GM21529 (cell line): ENCODE data around the gene NPAS3.

Experiments
- ATAC-seq: cut with Tn5 transposase; IDR thresholded peaks from one replicate; pipeline ENCODE4 v1.9.1; 2021; ENCODE audit not compliant: unreplicated experiment

The NPAS3 gene

DNA sequence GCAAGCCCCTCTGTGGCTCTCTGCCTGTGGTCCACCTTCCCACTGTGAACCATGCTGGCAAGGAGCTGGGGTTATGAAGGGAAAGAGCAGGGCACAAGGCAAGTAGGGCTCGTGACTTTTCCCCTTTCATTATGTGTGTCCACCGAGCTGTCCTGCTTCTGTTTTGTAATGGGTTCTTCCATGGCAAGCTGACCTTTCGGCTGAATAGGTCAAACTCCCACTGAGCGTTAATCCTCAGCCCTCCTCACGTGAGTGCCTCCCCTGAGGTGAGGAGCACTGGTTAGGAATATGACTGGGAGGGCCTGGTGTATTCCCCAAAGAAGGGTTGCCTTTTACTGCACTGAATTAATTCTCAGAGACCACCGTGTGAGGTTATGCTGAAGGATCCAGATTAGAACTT is 424.3 kb downstream of the NPAS3 start:
- ATAC-seq = no peak

DNA sequence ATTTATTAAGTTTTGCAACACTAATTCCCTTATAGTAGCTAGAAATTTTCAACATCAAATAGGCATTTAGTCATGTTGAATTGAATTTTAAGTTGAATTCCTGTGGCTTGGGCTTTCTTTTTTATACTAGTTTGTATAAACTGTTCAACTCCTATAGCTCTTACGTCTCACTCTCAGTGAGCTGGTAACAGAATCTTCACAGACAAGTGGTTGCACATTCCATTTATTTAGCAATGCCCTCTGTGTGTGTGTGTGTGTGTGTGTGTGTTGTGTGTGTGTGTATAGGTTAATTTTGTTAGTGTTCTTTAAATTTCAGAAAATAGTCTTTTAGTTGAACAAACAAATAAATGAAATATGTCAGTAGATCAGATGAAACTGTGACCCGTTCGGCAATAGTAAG is 425.0 kb downstream of the NPAS3 start:
- ATAC-seq = no peak

DNA sequence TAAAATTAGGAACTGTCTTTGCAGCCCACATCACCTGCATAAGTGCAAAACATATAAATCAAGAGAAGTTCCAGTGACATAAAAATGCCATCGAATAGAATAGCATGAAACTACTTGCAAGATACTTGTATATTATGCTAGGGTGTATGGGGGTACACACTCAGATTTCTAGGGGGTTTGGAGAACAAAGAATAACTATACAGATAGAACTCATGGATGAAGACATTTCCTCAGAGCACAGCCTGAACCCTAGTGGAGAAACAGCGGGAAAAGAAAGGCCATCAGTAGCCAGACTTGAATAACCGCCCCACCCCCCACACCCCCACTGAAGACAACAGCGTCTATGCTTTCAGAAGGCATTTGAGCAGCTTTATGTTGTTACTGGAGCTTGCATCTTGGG is 425.8 kb downstream of the NPAS3 start:
- ATAC-seq = no peak

DNA sequence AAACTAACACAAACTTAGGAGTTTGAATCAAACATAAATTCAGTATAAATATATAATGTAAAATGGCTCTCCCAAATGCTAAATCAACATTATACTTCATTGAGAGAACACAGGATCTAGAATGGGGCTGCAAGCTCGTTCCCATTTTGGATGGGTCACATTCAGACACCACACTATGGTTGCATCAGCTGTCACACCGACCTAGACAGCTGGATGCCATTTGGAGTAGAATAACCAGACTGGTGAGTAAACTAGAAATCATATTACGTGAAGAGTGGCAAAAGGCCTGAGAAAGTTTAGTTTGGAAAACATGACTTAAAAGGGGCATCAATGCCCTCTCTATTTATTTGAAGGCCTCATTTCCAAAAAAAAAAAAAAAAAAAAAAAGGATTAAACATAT is 430.4 kb downstream of the NPAS3 start:
- no peak for ATAC-seq

DNA sequence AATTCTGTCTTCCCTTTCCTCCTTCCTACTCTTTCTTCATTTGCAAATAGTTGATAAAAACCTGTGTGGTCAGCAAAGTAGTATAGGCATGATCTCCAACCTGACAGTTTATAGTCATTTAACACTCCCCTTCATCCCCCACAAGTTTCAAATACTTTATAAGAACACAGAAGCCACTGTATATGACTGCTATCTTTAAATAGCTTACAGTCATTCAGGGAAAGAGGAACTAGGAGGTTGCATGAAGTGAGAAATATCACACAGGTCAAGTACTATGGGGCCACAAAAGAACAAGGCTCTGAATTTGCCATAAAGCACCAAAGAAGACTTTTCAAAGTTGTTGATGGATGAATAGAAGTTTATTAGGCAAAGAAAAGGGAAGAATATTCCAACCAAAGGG is 431.3 kb downstream of the NPAS3 start:
- peak; percentile 99 for ATAC-seq

DNA sequence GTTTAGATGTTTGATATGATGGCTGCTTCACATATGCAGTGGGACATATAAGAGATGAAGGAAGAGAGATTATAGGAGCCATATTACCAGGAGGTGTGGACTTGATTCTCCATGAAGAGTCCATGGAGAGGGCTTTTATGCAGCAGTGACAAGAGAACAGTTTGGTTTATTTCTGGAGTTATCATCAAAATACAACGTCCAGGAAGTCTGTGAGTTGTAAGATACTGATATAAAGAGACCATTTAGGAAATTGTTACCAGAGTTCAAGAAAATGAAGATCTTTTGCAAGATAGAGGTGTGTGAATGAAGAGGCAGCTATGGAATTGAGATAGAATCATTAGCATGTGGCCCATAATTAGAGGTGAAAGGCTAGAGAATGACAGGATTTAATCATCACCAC is 431.7 kb downstream of the NPAS3 start:
- ATAC-seq = no peak

DNA sequence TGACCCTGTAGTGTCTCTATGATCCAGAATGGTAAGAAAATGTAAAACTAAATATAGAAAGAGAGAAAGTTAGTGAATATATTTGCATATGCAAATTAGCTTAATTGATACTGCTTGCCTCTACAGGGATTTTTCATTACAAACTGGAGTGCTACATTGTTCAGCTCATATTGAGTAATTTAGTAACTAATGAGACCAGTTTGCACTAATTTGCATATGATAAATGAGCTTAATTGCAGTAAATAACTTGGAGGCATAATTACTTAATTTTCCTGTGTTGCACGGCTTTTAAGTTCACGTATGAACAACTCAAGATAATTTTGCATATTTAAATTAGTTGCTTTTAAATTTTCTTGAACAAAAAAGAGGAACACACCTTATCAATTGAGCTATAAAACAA is 436.5 kb downstream of the NPAS3 start:
- ATAC-seq = no peak

DNA sequence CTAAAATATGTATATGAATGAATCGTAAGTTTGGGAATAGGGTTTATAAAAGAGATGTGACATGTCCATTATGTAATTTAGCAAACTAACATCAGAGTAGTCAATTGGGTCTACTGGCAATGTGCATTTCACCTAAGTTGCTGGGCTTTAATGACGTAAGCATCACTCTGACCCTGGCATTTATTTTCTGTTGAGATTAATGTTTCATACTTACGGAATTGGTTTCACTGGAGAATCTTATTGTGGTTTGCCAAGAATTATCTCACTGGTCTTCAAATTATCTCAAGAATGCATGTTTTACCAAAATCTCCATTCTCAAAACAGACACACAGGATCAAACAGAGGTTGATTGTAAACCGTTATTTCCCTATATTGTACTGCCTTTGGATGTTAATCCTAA is 437.1 kb downstream of the NPAS3 start:
- ATAC-seq = no peak

DNA sequence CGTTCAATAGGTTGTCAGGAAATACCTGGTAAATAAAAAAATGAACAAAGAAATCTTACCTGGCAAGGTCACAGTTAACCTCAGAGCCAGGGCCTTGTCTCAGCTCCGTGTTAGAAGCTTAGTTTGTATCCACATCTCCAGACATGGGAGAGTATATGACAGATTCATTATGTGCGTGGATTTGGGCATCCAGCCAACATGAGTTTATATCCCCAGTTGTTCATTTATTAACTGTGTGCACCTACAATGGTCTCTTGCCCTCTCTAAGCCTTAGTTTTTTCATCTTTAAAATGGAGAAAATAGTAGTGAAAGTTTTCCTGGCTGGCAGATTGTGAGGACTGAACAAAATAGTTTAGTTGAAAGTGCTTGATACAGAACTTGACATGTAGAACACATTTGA is 437.8 kb downstream of the NPAS3 start:
- no peak for ATAC-seq

DNA sequence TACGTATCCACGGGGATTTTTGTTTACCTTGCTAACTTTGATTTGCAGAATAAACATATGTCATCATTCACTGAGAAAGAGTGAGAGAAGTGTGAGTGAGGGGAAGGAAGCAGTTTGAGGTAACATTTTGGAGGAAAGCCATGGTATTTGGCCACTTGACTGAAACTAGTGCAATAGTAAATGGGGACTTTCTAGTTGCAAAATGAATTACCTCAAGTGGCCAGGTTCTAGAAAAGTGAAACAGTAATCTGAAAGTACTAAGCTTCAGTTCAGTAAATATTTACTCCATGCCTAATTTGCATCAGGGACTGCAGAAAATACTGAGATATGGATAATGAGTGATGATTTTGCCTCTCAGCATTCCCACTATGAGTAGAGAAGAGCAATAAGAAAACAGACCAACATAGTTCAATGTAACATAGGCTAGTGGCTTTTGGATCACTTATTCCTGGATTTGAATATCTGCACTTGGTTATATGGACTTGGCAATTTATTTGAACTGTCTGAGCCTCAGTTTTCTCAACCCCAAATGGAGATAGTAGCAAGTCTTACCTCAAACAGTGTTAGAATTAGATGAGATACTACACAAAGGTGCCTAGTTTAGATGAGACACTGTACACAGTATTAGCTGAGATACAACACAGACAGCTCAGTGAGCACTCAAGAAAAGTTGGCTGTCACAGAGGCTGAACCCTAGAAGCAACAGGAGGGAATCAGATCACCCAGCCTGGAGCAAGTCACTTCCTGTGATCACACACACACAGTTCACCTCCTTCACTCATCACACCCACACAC is 439.1 kb downstream of the NPAS3 start:
- ATAC-seq = peak; percentile 93

DNA sequence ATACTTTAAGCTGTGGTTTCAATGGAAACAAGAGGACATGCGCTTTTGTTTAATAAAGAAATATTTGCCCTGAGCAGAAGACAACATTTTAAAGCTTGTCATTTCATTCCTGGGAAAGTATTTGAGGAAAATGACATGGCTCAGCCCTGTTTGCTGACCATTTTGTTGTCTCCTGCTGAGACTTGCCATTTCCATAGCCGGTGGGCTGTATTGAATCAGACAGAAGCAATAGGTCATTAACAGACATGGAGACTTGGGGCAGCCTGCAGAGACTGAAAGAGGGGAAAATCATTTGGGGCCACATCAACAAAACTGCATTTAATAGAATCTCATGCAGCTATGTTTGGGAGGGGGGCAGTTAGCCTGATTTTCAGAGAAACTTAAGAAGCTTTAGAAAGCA is 443.0 kb downstream of the NPAS3 start:
- ATAC-seq = no peak

DNA sequence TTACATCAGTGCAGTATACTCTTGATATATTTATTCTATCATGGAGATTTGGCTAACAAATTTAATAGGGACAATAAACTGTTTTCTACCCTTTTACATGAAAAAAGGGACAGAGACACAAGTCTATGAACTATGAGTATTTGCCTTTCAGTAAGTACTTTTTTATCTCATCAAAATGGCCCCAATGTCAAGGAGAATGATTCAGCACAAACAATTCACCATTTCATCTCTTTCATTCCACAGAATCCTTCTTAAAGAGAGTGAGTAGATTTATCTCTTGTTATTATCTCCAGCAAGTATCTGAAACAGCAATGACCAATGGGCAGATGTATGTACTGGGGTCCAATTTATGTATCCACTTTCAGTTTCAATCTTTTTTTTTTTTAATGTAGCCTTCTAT is 447.5 kb downstream of the NPAS3 start:
- ATAC-seq = no peak

DNA sequence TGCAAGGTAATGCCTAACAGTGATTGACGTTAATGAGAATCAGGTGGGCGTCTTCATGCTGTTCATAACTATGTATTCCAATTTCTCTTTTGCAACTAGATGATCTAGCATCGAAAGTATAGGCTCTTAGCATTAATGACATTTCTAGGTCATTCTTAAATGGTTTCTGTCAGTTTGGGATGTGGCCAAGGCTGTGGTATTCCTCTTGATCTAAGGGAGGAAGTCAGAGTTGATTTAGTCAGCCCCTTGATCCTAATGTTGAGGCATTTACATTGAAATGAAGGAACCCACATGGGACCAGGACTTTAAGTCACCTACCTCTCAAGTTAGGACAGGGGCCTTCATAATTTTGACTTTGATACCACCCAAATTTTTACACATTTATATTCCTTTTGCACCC is 448.1 kb downstream of the NPAS3 start:
- ATAC-seq = no peak

DNA sequence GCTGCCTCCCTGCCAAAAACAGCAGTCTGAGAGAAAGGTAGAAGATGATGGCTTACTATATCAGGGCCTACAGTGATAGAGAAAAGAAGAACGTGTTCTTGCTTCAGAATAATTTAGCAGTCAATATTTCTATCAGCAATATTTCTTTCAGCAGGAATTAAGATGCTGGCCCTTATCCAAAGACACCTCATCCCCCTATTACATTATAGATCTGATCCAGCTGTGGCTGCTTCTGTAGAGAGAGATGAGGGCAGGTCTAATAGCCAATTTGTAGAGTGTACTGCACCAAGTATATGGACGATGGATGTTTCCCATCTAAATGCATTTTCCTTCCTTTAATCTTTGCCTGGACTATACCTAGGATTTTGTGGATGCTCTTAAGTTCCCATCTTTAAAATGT is 451.7 kb downstream of the NPAS3 start:
- no peak for ATAC-seq

DNA sequence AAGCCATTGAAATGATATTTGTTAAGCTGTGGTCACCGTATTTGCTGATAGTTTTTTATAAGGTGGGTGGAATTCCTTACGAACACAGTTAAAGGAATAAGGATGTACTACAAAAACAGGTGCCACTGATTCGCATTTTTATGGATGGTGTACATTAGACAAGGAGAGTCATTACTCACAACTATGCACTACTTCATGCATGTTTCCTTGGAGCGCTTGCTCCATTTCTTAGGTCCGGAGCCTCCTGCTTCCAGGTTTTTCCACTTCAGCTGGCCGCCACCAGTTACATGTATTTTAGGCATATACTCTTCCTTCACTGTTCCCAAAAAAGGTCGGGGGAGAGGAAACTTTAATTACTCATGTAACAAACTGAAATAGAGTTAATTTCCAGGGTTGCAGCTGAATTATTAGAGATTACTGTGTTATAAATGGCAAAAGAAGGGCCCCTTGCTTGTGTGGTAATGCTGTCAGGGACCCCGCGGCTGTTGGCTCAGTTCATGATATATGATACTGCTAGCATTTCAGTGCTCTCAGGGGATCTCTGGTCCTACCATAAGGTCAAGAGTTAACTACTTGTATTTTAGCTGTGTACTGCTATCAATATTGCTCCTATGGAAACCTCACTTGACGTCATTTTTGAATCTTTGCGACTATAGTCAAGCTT is 454.7 kb downstream of the NPAS3 start:
- no peak for ATAC-seq

DNA sequence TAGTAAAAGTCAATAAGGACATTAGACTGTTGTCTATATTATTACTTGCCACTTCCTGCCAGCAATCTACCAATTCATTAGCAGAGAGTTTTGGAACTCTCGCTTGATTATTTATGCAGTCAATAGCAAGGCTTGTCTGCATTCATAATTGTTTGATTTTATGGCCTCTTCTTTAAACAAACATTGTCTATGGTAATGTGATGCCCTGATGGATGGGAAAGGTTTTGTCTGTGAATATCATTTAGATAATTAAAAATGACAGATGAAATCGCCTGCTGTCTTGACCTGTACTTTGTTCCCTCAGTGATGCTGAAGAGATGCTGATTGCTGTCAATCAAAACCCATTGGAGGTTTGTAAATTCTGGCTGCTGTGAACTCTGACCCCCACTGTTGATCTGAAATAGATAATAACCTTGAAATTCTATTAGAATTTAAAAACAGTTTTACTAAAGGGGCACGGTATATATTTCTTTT is 455.3 kb downstream of the NPAS3 start:
- ATAC-seq = no peak

DNA sequence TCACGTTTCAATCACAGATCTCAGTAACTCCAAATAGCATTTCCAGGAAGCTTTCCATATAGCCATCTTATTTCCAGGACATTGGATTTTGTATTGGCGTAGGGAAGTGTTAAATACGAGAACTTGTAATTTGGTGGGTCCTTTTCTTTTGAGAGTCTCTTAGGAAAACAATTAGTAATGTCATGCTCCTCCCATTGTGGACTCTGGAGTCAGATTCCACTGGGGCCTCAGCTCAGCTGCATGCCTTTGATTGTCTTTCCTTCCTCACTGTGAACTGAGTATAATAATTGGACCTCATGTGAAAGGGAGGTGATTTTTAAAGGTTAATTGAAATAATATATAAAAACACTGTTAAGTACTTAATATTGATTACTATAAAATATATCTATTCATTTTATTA is 462.6 kb downstream of the NPAS3 start:
- ATAC-seq = no peak

DNA sequence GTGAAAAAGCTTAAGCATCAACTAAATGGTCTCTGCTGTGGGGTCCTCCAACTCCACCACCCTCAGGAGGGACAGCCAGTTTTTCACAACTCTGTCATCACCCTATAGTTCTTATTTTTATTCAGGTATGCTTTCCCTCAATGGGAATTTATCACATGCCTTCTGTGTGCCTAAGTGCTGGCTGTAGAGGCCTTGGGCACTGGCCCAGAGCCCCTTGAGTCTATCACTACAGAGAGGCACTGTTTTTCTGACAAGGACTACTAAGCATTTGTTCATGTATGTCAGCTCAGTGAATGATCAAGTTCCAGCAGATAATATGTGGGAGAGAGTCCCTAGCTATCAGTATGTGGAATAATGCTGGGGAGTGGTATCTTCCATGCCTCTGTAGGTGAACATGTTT is 463.9 kb downstream of the NPAS3 start:
- no peak for ATAC-seq

DNA sequence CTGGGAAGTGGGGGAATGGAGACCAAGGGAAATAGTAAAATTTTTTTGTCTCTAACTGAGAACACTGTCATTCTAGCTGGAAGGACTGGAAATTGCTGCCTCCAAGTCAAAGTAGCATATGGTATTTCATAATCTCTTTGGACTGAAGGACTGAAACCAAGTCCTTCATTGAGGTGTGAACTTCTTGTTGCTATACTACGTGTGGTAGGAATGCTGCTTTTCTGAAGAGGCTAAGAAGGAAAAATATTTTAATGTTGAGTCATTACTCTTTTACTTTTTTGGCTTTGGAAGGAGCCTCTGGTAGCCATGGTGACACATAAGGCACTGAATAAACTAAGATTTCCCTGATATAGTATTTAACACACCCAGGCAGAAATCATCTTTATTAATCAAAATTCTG is 465.4 kb downstream of the NPAS3 start:
- ATAC-seq = no peak

DNA sequence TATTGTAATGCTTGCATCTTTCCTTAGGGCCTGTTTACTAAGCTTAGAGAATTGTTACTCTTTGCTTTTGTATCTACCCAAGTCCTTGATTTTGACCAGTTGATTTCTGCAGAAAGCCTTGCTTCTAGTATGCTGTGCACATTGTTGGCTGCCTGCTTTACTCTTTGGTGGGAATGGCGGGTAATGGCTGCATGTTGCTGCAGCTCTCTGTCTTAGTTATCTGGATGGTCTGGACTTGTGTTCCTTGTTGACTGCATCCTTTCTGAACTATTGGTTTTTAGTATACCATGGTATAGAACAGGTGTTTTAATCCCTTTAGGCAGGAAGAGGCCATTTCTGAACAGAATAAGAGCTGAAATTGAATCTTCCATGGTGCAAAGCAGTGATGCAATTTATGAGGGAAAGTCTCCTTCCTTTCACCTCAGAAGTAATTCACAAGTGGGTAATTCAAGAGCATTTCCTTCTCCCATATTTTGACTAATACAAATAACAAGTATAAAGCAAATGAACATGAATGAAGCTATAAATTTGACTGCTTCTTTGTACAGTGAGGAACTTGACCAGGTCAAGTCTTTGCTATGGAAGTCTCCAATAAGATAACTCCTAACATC is 466.4 kb downstream of the NPAS3 start:
- ATAC-seq = no peak

DNA sequence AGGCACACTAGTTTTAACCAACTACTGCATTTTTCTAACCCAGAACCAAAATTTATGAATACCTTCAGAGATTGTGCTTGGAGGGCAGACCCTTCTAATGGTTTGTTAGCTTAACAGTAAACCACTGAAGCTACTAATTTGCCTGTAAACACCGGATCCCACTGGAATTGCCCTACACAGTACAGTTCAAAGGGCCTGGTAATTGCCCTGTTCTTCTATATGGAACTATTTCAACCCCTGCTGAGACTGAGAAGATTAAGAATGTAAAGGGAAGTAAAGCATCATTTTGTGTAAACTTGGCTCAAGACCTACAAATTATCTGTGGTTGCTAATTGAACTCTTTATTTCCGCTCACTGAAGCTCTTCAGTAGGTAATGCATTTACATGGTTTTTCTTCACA is 468.1 kb downstream of the NPAS3 start:
- no peak for ATAC-seq

DNA sequence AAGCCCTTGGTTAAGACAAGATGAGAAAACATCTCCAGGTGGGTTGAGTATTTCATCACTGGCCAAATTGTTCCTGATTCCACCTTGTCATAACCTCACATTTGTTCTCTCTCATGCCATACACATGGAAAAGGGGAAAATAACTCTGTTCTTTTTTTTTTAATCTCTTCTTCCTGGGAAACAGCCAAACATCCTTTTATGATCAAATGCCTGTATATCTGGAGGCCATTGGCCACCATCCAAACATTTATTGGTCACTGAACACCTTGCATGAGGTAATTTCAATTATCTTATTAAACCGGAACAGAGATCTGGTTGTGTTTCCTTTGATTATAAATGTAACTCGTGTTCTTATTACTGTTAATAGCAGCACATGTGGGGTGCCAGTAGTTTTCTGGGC is 469.6 kb downstream of the NPAS3 start:
- no peak for ATAC-seq
